ENCODE measurements around the gene MAN1A2. TPM values are rescaled to one million over a fixed set of nuclear protein-coding genes. Genes with fewer than 3 reads are reported as not detected.

The MAN1A2 gene
- total RNA-seq, 4 donors from 2014 or later = 28.9 to 46.2 (median 35.0) TPM

DNA sequence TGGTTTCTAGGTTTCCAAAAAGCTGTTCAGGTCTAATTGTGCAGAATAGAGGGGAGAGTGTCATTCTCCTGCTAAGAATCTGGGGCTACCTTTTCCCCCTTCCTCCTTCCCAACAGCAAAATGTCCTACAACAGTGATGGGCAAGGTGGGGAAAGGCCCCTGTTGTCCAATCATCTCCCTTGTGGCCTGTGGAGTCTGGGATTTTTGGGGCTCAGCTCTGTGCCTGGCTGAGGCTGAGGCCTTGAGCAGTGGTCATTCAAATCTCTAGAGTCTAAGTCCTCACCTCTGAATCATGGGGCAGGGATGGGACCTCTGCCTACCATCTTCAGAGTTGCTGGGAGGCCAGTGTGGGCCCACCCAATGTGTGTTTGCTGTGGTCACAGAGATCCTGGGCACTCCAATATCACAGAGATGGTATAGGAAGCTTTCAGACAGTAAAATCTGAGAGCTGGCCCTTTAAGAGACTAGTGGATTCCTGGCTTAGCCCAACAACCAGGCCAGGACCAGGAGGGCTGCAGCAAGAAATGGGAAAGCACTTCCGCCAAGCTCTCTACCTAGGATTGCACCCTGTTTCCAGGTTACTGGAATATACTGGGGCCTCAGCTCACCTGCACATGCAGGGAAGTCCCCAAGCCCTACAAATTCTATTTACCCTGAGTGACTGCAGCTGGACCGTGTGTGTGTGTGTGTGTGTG is 210.1 kb downstream of the MAN1A2 start:
- 100% methylated on average over 1 of the region's 2 CpGs for WGBS
- TF ChIP-seq POLR2AphosphoS5 (IDR thresholded peaks at IDR 0.05) (no peak), POLR2A (IDR thresholded peaks at IDR 0.05) (no peak), EP300 (IDR thresholded peaks at IDR 0.05) (no peak)
- TF ChIP-seq, protein P1, sequence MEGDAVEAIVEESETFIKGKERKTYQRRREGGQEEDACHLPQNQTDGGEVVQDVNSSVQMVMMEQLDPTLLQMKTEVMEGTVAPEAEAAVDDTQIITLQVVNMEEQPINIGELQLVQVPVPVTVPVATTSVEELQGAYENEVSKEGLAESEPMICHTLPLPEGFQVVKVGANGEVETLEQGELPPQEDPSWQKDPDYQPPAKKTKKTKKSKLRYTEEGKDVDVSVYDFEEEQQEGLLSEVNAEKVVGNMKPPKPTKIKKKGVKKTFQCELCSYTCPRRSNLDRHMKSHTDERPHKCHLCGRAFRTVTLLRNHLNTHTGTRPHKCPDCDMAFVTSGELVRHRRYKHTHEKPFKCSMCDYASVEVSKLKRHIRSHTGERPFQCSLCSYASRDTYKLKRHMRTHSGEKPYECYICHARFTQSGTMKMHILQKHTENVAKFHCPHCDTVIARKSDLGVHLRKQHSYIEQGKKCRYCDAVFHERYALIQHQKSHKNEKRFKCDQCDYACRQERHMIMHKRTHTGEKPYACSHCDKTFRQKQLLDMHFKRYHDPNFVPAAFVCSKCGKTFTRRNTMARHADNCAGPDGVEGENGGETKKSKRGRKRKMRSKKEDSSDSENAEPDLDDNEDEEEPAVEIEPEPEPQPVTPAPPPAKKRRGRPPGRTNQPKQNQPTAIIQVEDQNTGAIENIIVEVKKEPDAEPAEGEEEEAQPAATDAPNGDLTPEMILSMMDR (IDR thresholded peaks at IDR 0.05) = no peak
- Histone ChIP-seq H3K4me3 (no peak overlapping the region), H3K27ac (no peak overlapping the region), H3K36me3 (no peaks in the 10 kb centered on the region), H3K27me3 (no peaks in the 10 kb centered on the region), H3K9me3 (no peaks in the 10 kb centered on the region), H3K4me1 (no peaks in the 10 kb centered on the region)
- DNase-seq (ENCODE audit: low spot score in 2 of 2) = peak in 1 of 2 donors; percentile 52

DNA sequence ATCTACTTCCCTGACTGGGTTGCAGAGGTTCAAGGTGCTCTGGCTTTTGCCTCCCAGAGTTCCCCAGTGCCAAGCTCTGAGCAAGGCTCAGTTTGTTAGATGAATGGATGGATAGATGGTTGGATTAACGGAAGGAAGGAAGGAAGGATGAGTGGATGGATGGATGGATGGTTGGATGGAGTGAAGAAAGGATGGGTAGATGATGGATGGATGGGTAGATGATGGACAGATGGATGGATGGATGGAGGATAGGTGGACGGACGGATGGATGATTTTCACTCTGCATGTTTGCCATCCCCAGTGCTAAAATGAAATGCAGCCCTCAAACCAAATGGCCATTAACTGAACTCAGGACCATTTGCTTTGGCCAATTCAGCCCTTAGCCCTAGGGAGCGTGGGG is 211.2 kb downstream of the MAN1A2 start:
- Histone ChIP-seq H3K4me1 (no peaks in the 10 kb centered on the region), H3K4me3 (no peak overlapping the region), H3K36me3 (no peaks in the 10 kb centered on the region), H3K9me3 (no peaks in the 10 kb centered on the region), H3K27me3 (no peaks in the 10 kb centered on the region), H3K27ac (no peak overlapping the region)
- DNase-seq (ENCODE audit: low spot score in 2 of 2) = peak in 1 of 2 donors; percentile 7
- WGBS = 99% methylated on average over 4 of the region's 4 CpGs
- TF ChIP-seq POLR2A (IDR thresholded peaks at IDR 0.05) (no peak), EP300 (IDR thresholded peaks at IDR 0.05) (no peak), POLR2AphosphoS5 (IDR thresholded peaks at IDR 0.05) (no peak)
- TF ChIP-seq, protein P1 (IDR thresholded peaks at IDR 0.05) = no peak

Other genes starting within 250 kb of the MAN1A2 start
- gene TRIM45, start 245.7 kb upstream of the MAN1A2 start, total RNA-seq = 10 to 100 TPM in 1 of 4 donors, 1 to 10 TPM in 3; 2.6 to 10.4 (median 3.8) TPM
- gene VTCN1, start 156.5 kb upstream of the MAN1A2 start, total RNA-seq = 1 to 10 TPM; 1.7 to 9.4 (median 3.4) TPM
- gene TENT5C, start 238.6 kb downstream of the MAN1A2 start, total RNA-seq = 1 to 10 TPM; 2.7 to 5.0 (median 3.4) TPM